GM10248 (cell line): ENCODE results near the gene VAMP2.

ENCODE experiments used
- CTCF ChIA-PET: fragments of 300-600 bp; sonication (Branson Sonifier 250); formaldehyde crosslinking; extraction: SDS; loops from one replicate; lab custom pipeline; 2021; ENCODE audit warnings: antibody characterized with exemption; lab: Yijun Ruan, JAX
- POLR2A ChIA-PET: fragments of 350-650 bp; sonication (Branson Sonifier 250); formaldehyde crosslinking; extraction: SDS; loops from one replicate; lab custom pipeline; 2020; ENCODE audit warnings: antibody characterized with exemption; lab: Yijun Ruan, JAX
- DNase-seq: peaks from one replicate; pipeline ENCODE4 v3.0.0; 2012; ENCODE audit errors: extremely low spot score
- CTCF ChIP-seq: IDR thresholded peaks from 2 replicates; pipeline ENCODE4 v1.5.1; 2012; ENCODE audit warnings: mild to moderate bottlenecking, low read depth; ENCODE audit errors: extremely low read depth, missing control alignments, control extremely low read depth

VAMP2 gene

DNA sequence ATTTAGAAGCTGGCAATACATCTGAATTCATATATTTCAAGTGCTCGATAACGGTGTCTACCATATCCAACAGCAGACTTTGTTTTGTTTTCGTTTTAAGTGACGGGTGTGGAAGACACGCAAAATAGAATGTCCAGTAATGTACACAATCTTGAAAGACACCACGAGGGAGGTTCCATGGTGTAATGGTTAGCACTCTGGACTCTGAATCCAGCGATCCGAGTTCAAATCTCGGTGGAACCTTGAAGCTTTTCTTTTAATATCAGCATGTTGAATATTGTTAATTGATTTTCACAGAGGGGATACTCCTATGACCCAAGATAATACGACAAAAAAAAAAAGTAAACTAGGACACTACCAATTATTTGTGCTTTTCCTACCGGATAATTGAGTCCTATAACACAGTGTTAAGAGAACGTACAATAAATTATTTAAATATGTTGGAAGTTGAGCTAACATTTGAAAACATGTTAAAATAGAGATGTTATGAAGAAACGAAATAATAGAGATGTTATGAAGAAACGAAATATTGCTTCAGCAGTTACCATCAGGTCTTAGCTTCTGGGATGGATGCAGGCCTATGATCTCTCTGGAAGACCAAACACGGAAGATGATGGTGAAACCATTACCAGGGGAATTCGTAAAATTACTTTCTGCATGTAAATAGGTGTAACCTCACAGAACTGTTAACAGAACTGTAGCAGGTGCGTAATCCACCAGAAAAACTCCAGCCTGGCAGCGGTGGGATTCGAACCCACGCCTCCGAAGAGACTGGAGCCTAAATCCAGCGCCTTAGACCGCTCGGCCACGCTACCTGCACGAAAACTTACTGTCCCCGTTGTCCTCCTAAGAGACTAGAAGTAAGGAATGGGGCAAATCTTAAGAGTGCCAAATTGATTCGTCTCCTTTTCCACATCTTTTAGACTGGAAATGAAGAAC, 42.9 kb downstream of the VAMP2 start:
- ChIA-PET POLR2A (interaction anchor here (0.6 to 2.3 kb wide), 6 partner anchors 19 to 434 kb away, joined by 3 to 17 read pairs (median 4); partner anchors contain the start of gene CTC1), CTCF (interaction anchor here (0.7 to 6.9 kb wide), 38 partner anchors 8 to 626 kb away, joined by 3 to 103 read pairs (median 6); partner anchors contain the start of genes ALOX12B, BORCS6, SLC25A35 and VAMP2)
- peak; percentile 59 for DNase-seq
- no peak for TF ChIP-seq CTCF

GRCh38 chr17:8118769-8119580, 43.8 kb downstream of the VAMP2 start:
- DNase-seq = peak; percentile 87
- POLR2A ChIA-PET = interaction anchor here (0.6 to 2.3 kb wide), 6 partner anchors 18 to 433 kb away, joined by 3 to 17 read pairs (median 4); partner anchors contain the start of gene CTC1
- CTCF ChIA-PET = interaction anchor here (0.7 to 6.9 kb wide), 37 partner anchors 8 to 627 kb away, joined by 3 to 103 read pairs (median 6); partner anchors contain the start of genes ALOX12B, BORCS6 and SLC25A35
- peak; percentile 83 for TF ChIP-seq CTCF

- POLR2A ChIA-PET = interaction anchor here (0.7 to 1.7 kb wide), 2 partner anchors 40 to 104 kb away, joined by 5 to 10 read pairs; no protein-coding TSS in a partner anchor
- no peak for DNase-seq
Measured at GRCh38 chr17:8117980-8118768, 44.6 kb downstream of the VAMP2 start, which contains the start of gene ALOXE3. Gene ALOXE3, minus strand, starts transcription at chr17:8118514. Its CDS starts 524 bp downstream, at chr17:8117990.

GRCh38 chr17:8117367-8117979, 45.3 kb downstream of the VAMP2 start:
- no peak for TF ChIP-seq CTCF
- CTCF ChIA-PET = interaction anchor here (0.8 to 6.9 kb wide), 11 partner anchors 7 to 266 kb away, joined by 3 to 103 read pairs (median 12); partner anchors contain the start of gene ALOX12B
- no peak for DNase-seq
- POLR2A ChIA-PET = no interaction called here

More at GRCh38 chr17:8117980-8118768, 44.6 kb downstream of the VAMP2 start, which contains the start of gene ALOXE3:
- CTCF ChIA-PET = interaction anchor here (0.7 to 6.9 kb wide), 22 partner anchors 8 to 628 kb away, joined by 3 to 103 read pairs (median 10); partner anchors contain the start of genes ALOX12B, BORCS6 and SLC25A35
- TF ChIP-seq CTCF = no peak

- DNase-seq = no peak
- ChIA-PET POLR2A (no interaction called here), CTCF (interaction anchor here (0.8 to 6.9 kb wide), 7 partner anchors 12 to 57 kb away, joined by 3 to 103 read pairs (median 30); partner anchors contain the start of gene ALOX12B)
- TF ChIP-seq CTCF = no peak
Measured at GRCh38 chr17:8116776-8117175, 46.0 kb downstream of the VAMP2 start.
